ACHN (cell line): ENCODE measurements around the gene DAZAP2.
A peak's percentile ranks its signal among the peaks of the same experiment; 100 is the strongest.

Source experiments
- DNase-seq: peaks from one replicate; pipeline ENCODE4 v3.0.0-alpha.2; 2015
- in situ Hi-C: cut with HindIII; loops from 2 replicates; pipeline ENCODE4 v1.10.0; 2017; ENCODE audit warnings: low sequenced_read_pairs, low pct_ligation_motif_present, low pct_unique_long_range_greater_than_20kb

DAZAP2 gene

GRCh38 chr12:51238510-51239334, at the start of gene DAZAP2:
DAZAP2 (plus strand) TSS chr12:51238826; CDS start chr12:51238908, 82 bp downstream.
- in situ Hi-C loops = no loop called here

GRCh38 chr12:51189790-51190355, 48.8 kb upstream of the DAZAP2 start:
- in situ Hi-C loops = no loop called here
- DNase-seq = no peak

More at GRCh38 chr12:51238510-51239334, at the start of gene DAZAP2:
- DNase-seq = peak; percentile 99

- in situ Hi-C loops = no loop called here
- no peak for DNase-seq
Measured at GRCh38 chr12:51190820-51191219, 47.8 kb upstream of the DAZAP2 start.

GRCh38 chr12:51191516-51192283, 46.9 kb upstream of the DAZAP2 start:
- in situ Hi-C loops = no loop called here
- DNase-seq = no peak

- in situ Hi-C loops = no loop called here
- DNase-seq = no peak
Measured at GRCh38 chr12:51192284-51192671, 46.3 kb upstream of the DAZAP2 start.

GRCh38 chr12:51195841-51196240, 42.8 kb upstream of the DAZAP2 start:
- in situ Hi-C loops = no loop called here
- DNase-seq = no peak

- in situ Hi-C loops = no loop called here
- no peak for DNase-seq
Measured at GRCh38 chr12:51196547-51196946, 42.1 kb upstream of the DAZAP2 start.

GRCh38 chr12:51197736-51198567, 40.7 kb upstream of the DAZAP2 start:
- in situ Hi-C loops = no loop called here
- no peak for DNase-seq

- DNase-seq = no peak
- in situ Hi-C loops = no loop called here
Measured at GRCh38 chr12:51198568-51199365, 39.9 kb upstream of the DAZAP2 start.

GRCh38 chr12:51199366-51199945, 39.2 kb upstream of the DAZAP2 start:
- in situ Hi-C loops = no loop called here
- no peak for DNase-seq

GRCh38 chr12:51200156-51200555, 38.5 kb upstream of the DAZAP2 start:
- no peak for DNase-seq
- in situ Hi-C loops = no loop called here

GRCh38 chr12:51200806-51201205, 37.8 kb upstream of the DAZAP2 start:
- in situ Hi-C loops = no loop called here

GRCh38 chr12:51202718-51203117, 35.9 kb upstream of the DAZAP2 start:
- no peak for DNase-seq
- in situ Hi-C loops = no loop called here

More at GRCh38 chr12:51200806-51201205, 37.8 kb upstream of the DAZAP2 start:
- no peak for DNase-seq

- in situ Hi-C loops = no loop called here
- no peak for DNase-seq
Measured at GRCh38 chr12:51205350-51205749, 33.3 kb upstream of the DAZAP2 start.

- DNase-seq = no peak
- in situ Hi-C loops = no loop called here
Measured at GRCh38 chr12:51208016-51208660, 30.5 kb upstream of the DAZAP2 start.

GRCh38 chr12:51209259-51209658, 29.4 kb upstream of the DAZAP2 start:
- in situ Hi-C loops = no loop called here
- no peak for DNase-seq
